GM19467 (cell line): ENCODE data around the gene CORIN.
A peak's percentile ranks its signal among the peaks of the same experiment; 100 is the strongest.
"Not testable (repeated sequence)": the region's sequence is repeated elsewhere in the genome, so short reads cannot be mapped to it uniquely, and the experiment has no call there.

Experiments
- ATAC-seq: cut with Tn5 transposase; IDR thresholded peaks from one replicate; pipeline ENCODE4 v1.9.1; 2021; ENCODE audit warnings: mild to moderate bottlenecking, moderate library complexity; ENCODE audit not compliant: unreplicated experiment

Gene CORIN

DNA sequence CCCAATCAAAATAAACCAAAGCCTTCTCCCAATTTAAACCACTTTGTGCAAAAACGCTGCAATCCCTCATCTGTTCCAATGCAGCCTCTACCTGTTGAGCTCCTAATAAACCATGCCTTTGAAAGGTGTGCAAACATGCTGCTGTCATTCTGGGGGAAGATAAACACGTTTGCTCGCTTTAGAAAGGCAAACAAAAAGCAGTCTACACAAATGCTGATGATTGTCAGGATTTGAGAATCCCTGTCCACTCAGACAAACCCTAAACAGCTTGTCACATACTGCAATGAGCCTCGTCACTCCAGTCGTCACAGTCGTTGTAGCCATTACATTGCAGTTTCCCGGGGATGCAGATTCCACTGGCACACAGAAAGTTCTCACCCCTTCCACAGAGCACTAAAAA lies 145.2 kb downstream of the CORIN start:
- ATAC-seq: no peak

DNA sequence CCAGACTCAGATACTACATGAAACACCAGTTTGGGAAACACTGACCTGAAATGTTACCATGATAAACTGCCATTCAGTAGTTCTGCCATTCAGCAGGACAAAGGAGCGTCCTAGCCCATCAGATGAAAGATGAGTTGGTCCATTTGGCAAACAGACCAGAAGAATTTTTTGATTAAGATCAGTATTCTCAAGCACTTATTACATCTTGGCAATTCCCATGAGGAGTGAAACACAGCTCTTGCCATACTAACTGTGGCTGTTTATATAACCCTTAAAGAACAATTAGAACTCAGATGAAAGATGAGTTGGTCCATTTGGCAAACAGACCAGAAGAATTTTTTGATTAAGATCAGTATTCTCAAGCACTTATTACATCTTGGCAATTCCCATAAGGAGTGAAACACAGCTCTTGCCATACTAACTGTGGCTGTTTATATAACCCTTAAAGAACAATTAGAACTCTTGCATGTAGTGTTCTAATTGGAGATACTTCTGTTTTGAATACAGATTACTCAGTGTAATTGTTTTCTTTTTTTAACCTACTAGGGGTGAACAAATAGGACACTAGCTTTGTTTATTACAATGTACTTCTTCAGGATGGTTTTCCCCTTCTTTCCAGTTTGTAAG lies 146.0 kb downstream of the CORIN start:
- not testable (repeated sequence) for ATAC-seq

DNA sequence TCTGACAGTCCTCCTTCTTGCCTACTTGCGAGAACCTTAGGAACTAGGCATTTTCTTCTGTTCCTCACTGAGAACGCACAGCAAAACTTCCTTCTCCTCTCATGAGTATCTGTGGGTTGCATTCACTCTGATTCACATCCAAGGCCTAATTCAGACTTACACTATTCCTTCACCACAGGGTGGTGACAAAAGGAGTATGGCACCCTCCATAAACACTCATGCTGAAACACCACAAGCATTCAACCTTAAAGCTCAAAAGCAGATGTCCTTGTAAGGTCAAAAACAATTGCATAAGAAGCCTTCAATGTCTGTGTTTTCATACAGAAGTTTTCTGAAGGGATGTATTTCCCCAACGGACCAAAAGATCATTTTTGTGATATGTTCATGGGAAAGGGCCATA lies 147.3 kb downstream of the CORIN start:
- no peak for ATAC-seq

DNA sequence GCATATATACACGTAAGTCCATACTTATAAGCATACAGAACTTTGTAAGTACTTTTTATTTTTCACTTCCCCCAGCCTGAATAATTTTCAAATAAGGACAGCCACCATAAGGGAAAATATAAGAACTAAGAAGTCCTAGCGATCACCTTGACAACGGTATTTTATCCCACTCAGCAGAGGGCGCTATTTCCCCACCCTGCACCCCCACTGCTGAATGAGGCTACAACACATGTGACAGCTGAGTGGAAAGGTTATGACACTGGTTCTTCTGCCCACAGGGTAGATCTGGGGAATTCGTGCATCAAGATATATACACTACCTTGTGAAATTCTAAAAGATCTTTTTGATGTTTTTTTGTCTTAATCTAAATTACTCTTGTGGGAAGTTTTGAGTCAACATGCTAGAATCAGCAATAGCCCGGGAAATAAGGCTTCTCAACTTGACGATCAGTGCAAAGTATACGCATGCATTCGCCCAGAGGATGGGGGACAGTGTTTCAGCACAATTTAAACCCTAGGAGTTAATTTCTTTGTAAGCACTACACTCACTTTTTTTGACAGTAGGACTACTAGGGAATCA lies 151.5 kb downstream of the CORIN start:
- ATAC-seq: peak; percentile 72

DNA sequence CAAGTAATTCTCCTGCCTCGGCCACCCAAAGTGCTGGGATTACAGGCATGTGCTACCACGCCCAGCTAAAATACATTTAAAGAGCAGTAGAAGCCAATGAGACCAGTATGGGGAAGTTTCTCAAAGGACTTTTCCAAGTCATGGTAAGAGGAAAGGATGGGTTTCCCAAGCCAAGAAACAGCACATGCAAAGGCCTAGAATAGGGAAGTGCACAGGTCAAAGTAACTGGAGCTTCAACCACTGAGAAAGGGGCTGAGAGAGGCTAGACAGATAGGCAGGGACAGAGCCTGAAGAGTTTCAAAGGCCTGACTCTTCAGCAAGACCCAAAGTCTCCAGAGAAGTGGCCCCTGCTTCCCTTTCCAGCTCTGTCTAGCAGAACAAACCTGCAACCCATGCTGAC lies 162.1 kb downstream of the CORIN start:
- ATAC-seq: no peak

- ATAC-seq: no peak
These were observed 163.7 kb downstream of the CORIN start for GRCh38 chr4:47674144-47674543.

- no peak for ATAC-seq
These were observed 165.2 kb downstream of the CORIN start for GRCh38 chr4:47672696-47673095.

DNA sequence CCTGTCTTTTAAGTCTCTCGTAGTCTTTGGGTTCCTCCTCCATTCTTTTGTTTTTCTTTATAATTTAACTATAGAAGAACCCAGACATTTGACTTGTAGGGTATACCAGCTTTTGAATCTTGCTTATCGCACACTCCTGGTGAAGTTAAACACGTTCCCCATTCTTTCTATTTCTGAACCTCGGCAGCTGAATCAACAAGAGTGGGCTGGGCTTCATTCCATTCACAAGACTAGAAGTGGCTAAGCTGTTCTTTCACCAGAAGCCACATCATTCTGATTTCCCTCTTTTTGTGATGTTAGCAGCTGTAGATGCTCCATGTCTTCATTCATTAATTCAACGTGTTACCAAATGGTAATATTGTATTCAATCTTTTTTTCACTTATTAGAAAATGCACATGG lies 167.9 kb downstream of the CORIN start:
- ATAC-seq: no peak

GRCh38 chr4:47668810-47669408 lies 169.0 kb downstream of the CORIN start:
- ATAC-seq: peak; percentile 62

DNA sequence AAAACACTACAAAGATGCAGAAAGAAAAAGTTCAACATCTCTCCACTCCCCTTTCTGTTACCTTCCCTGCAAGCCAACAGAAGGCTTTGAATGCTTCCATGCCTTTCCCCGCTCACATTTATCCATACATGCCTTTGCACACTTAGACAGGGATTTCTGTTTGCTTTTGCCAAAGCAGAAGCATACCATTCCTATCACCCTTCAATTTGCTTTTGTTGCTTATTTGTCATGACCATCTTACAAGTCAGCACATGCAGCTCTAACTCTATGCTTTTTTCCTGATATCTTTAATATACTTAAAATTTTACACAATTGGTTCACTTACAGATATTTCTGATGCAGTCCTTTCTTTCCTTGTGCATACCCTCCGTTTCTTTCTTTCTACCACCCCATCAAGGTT lies 169.6 kb downstream of the CORIN start:
- no peak for ATAC-seq

DNA sequence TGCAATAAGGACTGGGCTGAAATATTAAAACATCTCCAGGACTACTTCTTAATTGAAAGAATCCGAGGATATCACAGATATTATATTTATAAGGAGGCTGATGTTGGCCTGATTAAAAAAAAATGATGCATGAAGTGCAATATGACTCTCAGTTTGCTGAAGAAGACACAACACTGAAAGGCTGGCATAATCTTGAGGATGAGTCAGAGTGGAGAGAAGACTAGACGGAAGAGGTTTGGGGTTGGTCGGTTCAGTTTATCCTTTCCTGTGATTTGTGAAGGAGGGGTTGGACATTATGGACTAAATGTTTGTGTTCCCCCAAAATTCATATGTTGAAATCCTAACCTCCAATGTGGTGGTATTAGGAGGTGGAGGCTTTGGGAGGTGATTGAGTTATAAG lies 170.3 kb downstream of the CORIN start:
- no peak for ATAC-seq

DNA sequence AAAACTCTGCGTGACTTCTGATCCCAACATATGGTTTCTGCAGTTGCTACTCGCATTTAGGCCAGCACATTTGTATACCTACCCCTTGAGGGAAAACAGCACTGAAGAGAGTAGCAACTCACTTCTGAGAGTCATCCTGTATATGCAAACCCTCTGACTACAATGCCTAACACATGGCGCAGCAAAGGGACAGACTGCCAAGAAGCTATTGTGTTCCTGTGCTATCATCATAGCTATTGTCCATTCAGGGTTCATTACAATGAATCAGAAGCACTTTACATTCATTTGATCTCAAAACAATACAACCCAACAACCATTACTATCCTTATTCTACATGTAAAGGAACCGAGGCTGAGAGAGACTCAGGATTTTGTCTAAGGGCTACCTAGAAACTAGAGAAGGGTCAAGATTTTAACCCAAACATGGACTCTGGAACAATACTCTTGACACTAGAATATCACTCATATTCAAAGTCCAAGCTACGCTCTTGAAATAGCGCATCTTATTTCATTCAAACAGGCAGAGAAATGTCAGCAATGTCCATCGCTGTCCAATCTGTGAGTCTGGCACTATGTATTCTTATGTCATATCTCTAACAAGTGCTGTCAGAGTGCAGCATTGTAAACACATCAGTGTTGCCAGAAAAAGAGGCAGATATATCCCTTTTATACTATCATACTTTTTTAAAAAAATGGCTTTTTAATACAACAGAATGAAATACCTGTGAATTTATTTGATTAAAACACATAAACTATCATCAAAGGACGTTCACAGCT lies 173.6 kb downstream of the CORIN start:
- no peak for ATAC-seq

DNA sequence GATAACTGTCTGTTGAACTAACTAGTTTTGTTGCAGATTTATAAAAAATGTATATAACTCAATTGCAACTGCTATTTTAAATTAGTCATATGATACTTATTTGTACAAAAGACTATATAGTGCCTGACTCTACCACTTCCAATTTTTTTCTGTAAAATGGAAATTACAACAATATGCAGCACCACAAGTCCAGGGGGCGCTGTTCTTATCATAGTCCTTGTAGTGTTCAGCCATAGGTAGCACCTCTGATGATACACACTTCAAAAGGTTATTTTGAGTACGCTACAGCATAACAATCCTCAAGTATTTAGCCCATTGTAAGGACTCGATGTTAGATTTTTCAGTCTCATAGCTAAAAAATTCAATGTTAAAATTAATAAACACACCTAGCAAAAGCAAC lies 174.9 kb downstream of the CORIN start:
- ATAC-seq: no peak

GRCh38 chr4:47661741-47662140 lies 176.1 kb downstream of the CORIN start:
- ATAC-seq: no peak

DNA sequence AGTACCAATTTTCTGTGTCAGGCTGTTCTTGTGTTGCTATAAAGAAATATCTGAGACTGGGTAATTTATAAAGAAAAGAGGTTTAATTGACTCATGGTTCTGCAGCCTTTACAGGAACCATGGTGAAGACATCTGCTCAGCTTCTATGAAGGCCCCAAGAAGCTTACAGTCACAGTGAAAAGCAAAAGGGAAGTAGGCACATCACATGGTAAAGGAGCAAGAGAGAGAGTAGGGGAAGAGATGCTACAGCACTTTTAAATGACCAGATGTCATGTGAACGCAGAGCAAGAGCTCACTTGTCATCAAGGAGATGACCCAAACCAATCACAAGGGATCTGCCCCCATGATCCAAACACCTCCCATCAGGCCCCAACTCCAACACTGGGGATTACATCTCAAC lies 178.5 kb downstream of the CORIN start:
- no peak for ATAC-seq

DNA sequence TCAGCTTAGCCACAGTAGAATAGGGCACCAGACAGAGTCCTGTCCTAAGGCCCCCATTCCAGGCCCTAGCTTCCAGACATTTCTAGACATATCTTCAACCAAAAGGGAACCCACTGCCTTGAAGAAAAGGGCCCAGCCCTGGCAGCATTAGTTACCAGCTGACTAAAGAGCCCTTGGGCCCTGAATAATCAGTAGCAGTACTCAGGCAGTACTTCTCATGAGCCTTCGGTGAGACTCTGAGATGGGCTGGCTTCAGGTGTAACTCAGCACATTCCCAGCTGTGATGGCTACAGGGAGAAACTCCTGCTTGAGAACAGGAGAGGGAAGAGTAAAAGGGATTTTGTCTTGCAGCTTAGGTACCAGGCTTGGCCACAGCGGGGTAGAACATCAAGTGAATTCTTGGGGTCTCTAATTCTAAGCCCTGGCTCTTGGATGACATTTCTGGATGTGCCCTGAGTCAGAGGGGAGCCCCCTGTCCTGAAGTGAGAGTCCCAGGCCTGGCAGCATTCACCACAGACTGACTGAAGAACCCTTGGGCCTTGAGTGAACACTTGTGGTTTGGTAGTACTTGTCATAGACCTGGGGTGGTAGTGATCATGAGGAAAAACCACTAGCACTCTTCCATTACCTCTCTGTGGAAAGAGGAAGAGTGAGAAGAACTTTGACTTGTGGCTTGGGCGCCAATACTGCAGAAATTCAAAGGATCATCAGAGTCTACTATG lies 182.7 kb downstream of the CORIN start:
- no peak for ATAC-seq

- ATAC-seq: no peak
These were observed 185.8 kb downstream of the CORIN start for GRCh38 chr4:47652092-47652491.

GRCh38 chr4:47651231-47651630 lies 186.6 kb downstream of the CORIN start:
- ATAC-seq: no peak

GRCh38 chr4:47650584-47651130 lies 187.2 kb downstream of the CORIN start:
- no peak for ATAC-seq

DNA sequence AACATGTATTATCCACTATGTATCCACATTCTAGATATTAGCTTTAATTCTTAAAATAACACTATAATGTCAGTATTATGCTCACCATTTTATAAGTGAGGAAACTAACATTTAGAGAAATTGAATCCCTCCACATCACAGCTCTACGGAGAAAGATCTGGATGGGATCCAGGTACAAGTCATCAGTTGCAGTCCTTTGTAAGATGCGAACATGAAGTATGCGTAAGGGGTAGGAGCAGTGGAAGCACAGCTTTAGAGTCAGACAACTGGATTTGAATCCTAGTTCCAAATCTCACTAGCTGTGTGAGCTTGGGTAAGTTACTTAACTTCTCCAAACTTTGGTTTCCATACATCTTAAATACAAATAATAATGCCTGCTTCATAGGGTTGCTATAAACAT lies 190.3 kb downstream of the CORIN start:
- no peak for ATAC-seq

DNA sequence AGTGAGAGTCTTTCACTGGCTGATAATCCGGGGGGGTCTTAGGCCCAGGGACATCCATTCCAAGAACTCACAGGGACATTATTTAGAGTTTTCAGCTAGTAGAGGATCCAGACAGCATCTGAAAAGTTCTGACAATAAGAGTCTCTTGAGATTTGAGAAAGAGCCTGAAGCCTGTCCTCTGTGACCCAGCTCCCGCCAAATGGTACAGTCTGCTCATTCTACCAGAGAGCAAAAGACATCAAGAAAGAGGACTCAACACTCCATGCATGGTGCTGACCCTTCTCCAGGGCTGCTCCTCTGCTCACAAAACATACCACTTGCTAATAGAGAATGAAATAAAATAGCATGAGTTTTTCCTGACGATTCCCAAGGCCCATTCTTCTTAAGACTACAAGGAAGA lies 190.8 kb downstream of the CORIN start:
- no peak for ATAC-seq
